Activated CD8-positive, alpha-beta T cell treated with anti-CD3 and anti-CD28 coated beads for 36 hours (primary cell): ENCODE results near the gene LOXL3. TPM values are rescaled to one million over a fixed set of nuclear protein-coding genes. Genes with fewer than 3 reads are reported as not detected.
"Not testable (repeated sequence)": the region's sequence is repeated elsewhere in the genome, so short reads cannot be mapped to it uniquely, and the experiment has no call there.

Experiments used
- ATAC-seq: fragments of 200-7000 bp; cut with Tn5 transposase; one replicate; pipeline ENCODE4 v1.10.0; 2021; ENCODE audit warnings: mild to moderate bottlenecking, moderate library complexity
- CTCF ChIA-PET: fragments of 350-600 bp; sonication (Branson Sonifier 250); formaldehyde crosslinking; loops from one replicate; lab custom pipeline; 2021; ENCODE audit warnings: antibody characterized with exemption; lab: Charles Lee
- POLR2A ChIA-PET: fragments of 350-600 bp; sonication (Branson Sonifier 250); formaldehyde crosslinking; loops from one replicate; lab custom pipeline; 2021; ENCODE audit warnings: antibody characterized with exemption; lab: Charles Lee
- DNase-seq: peaks from one replicate; pipeline ENCODE4 v3.0.0-alpha.2; 2020
- H3K27ac Mint-ChIP-seq: one replicate; pipeline ENCODE4 v1.8.0; 2021; ENCODE audit warnings: mild to moderate bottlenecking, mixed read lengths
- H3K27me3 Mint-ChIP-seq: one replicate; pipeline ENCODE4 v1.8.0; 2021; ENCODE audit warnings: mixed read lengths
- H3K36me3 Mint-ChIP-seq: one replicate; pipeline ENCODE4 v1.8.0; 2021; ENCODE audit warnings: low read depth, mixed read lengths
- H3K4me1 Mint-ChIP-seq: one replicate; pipeline ENCODE4 v1.8.0; 2021; ENCODE audit warnings: low read depth, mixed read lengths
- H3K4me3 Mint-ChIP-seq: one replicate; pipeline ENCODE4 v1.8.0; 2021; ENCODE audit warnings: mild to moderate bottlenecking, moderate library complexity, mixed read lengths
- H3K9me3 Mint-ChIP-seq: one replicate; pipeline ENCODE4 v1.8.0; 2021; ENCODE audit warnings: mixed read lengths
- intact Hi-C: fragments of 100-400 bp; cut with micrococcal nuclease; formaldehyde crosslinking; loops from one replicate; pipeline ENCODE4 v1.10.0; 2022
- total RNA-seq, 2 experiments: library from RNA; stranded (reverse); gene quantifications; one replicate each; pipeline ENCODE4 v1.2.3, GENCODE V29; 2021
- TF ChIP-seq, protein P1 (sequence below): fragments of 200-600 bp; IDR thresholded peaks from one replicate; pipeline ENCODE4 v1.8.0; 2022; ENCODE audit warnings: antibody characterized with exemption, mild to moderate bottlenecking

The LOXL3 gene
- total RNA-seq, 2 experiments from 2014 or later, result 0.38 to 0.60 TPM

GRCh38 chr2:74489906-74490305 is 63.8 kb downstream of the LOXL3 start:
- ATAC-seq (no peak), DNase-seq (no peak)
- CTCF ChIA-PET, result interaction anchor here (0.9 to 2.1 kb wide), 2 partner anchors 42 to 96 kb away, joined by 4 to 6 read pairs; no protein-coding TSS in a partner anchor
- intact Hi-C loops, result no loop called here
- peaks cover 2% of the 10 kb centered on the region for H3K4me1 Mint-ChIP-seq
- POLR2A ChIA-PET, result interaction anchor here (0.9 to 1.2 kb wide), 3 partner anchors 12 to 39 kb away, joined by 3 to 4 read pairs (median 3); partner anchors contain the start of genes AUP1 and HTRA2
- no peaks in the 10 kb centered on the region for H3K9me3 Mint-ChIP-seq
- TF ChIP-seq, protein P1, sequence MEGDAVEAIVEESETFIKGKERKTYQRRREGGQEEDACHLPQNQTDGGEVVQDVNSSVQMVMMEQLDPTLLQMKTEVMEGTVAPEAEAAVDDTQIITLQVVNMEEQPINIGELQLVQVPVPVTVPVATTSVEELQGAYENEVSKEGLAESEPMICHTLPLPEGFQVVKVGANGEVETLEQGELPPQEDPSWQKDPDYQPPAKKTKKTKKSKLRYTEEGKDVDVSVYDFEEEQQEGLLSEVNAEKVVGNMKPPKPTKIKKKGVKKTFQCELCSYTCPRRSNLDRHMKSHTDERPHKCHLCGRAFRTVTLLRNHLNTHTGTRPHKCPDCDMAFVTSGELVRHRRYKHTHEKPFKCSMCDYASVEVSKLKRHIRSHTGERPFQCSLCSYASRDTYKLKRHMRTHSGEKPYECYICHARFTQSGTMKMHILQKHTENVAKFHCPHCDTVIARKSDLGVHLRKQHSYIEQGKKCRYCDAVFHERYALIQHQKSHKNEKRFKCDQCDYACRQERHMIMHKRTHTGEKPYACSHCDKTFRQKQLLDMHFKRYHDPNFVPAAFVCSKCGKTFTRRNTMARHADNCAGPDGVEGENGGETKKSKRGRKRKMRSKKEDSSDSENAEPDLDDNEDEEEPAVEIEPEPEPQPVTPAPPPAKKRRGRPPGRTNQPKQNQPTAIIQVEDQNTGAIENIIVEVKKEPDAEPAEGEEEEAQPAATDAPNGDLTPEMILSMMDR, result no peak
- peaks cover 19% of the 10 kb centered on the region for H3K36me3 Mint-ChIP-seq
- H3K4me3 Mint-ChIP-seq, result no peak overlapping the region
- no peaks in the 10 kb centered on the region for H3K27me3 Mint-ChIP-seq
- no peak overlapping the region for H3K27ac Mint-ChIP-seq

- H3K4me1 Mint-ChIP-seq, result peaks cover 6% of the 10 kb centered on the region
- TF ChIP-seq, protein P1, result no peak
- ATAC-seq, result no peak
- no peaks in the 10 kb centered on the region for H3K27me3 Mint-ChIP-seq
- peaks cover 20% of the 10 kb centered on the region for H3K36me3 Mint-ChIP-seq
- ChIA-PET CTCF (interaction anchor here (0.9 to 2.1 kb wide), 3 partner anchors 43 to 99 kb away, joined by 3 to 6 read pairs (median 4); no protein-coding TSS in a partner anchor), POLR2A (interaction anchor here (0.9 to 1.2 kb wide), 4 partner anchors 13 to 67 kb away, joined by 3 to 4 read pairs (median 3); partner anchors contain the start of genes AUP1 and HTRA2)
- no peak overlapping the region for H3K4me3 Mint-ChIP-seq
- intact Hi-C loops, result no loop called here
- no peak overlapping the region for H3K27ac Mint-ChIP-seq
- no peak for DNase-seq
- H3K9me3 Mint-ChIP-seq, result no peaks in the 10 kb centered on the region
Observed at GRCh38 chr2:74488643-74489481, 64.9 kb downstream of the LOXL3 start.

GRCh38 chr2:74486141-74486540 is 67.6 kb downstream of the LOXL3 start:
- Mint-ChIP-seq H3K9me3 (no peaks in the 10 kb centered on the region), H3K4me1 (peaks cover 16% of the 10 kb centered on the region), H3K27me3 (no peaks in the 10 kb centered on the region), H3K4me3 (no peak overlapping the region), H3K36me3 (peaks cover 19% of the 10 kb centered on the region), H3K27ac (no peak overlapping the region)
- POLR2A ChIA-PET, result interaction anchor here (0.9 to 1.7 kb wide), 2 partner anchors 9 to 14 kb away, joined by 4 read pairs; partner anchors contain the start of gene LBX2
- ATAC-seq (no peak), DNase-seq (no peak)
- intact Hi-C loops, result no loop called here
- CTCF ChIA-PET, result interaction anchor here (5.5 to 5.9 kb wide), 2 partner anchors 8 to 46 kb away, joined by 32 to 33 read pairs; no protein-coding TSS in a partner anchor
- TF ChIP-seq, protein P1, result no peak

GRCh38 chr2:74483675-74484164 is 70.0 kb downstream of the LOXL3 start:
- intact Hi-C loops, result loop anchor here (1.0 to 5.0 kb wide), 3 partner anchors 29 to 104 kb away; partner anchors contain the start of gene INO80B
- ChIA-PET CTCF (interaction anchor here (0.7 to 5.9 kb wide), 16 partner anchors 10 to 103 kb away, joined by 3 to 108 read pairs (median 7); partner anchors contain the start of genes AUP1, HTRA2, INO80B and LBX2), POLR2A (interaction anchor here (0.6 to 4.2 kb wide), 10 partner anchors 10 to 106 kb away, joined by 3 to 48 read pairs (median 8); partner anchors contain the start of genes AUP1, HTRA2, INO80B and MRPL53)
- peak overlapping the region; percentile 86 for H3K4me3 Mint-ChIP-seq
- ATAC-seq, DNase-seq, H3K27me3 Mint-ChIP-seq, H3K9me3 Mint-ChIP-seq: not testable (repeated sequence)
- peak overlapping the region; percentile 100 for H3K27ac Mint-ChIP-seq
- peaks cover 25% of the 10 kb centered on the region for H3K4me1 Mint-ChIP-seq
- peaks cover 22% of the 10 kb centered on the region for H3K36me3 Mint-ChIP-seq
